Lower leg skin (tissue), 3 donors: ENCODE data around the gene LEPROT.

ENCODE experiments used
- POLR2A ChIP-seq, 2 donors: fragments of 450-650 bp; IDR thresholded peaks; one replicate each; pipeline ENCODE4 v1.6.1; 2016 to 2017; ENCODE audit warnings: antibody characterized with exemption in 2 of 2, mild to moderate bottlenecking in 1 of 2, moderate library complexity in 1 of 2
- TF ChIP-seq, protein P1 (sequence below), 3 donors: fragments of 450-650 bp; IDR thresholded peaks; one replicate each; pipeline ENCODE4 v1.5.1; 2016; ENCODE audit warnings: antibody characterized with exemption in 3 of 3, mild to moderate bottlenecking in 3 of 3, moderate library complexity in 2 of 3

DNA sequence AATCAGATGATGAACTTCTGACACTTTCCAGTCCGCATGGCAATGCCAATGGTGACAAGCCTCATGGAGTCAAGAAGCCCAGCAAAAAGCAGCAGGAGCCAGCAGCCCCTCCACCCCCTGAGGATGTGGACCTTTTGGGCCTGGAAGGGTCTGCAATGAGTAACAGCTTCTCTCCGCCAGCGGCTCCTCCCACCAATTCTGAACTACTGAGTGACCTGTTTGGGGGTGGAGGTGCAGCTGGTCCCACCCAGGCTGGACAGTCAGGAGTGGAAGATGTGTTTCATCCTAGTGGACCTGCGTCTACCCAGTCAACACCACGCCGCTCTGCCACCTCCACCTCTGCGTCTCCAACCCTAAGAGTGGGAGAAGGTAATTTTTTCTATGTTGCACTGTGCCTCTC is 28.0 kb upstream of the LEPROT start:
- TF ChIP-seq POLR2A (IDR thresholded peaks at IDR 0.05): no peak
- TF ChIP-seq, protein P1, sequence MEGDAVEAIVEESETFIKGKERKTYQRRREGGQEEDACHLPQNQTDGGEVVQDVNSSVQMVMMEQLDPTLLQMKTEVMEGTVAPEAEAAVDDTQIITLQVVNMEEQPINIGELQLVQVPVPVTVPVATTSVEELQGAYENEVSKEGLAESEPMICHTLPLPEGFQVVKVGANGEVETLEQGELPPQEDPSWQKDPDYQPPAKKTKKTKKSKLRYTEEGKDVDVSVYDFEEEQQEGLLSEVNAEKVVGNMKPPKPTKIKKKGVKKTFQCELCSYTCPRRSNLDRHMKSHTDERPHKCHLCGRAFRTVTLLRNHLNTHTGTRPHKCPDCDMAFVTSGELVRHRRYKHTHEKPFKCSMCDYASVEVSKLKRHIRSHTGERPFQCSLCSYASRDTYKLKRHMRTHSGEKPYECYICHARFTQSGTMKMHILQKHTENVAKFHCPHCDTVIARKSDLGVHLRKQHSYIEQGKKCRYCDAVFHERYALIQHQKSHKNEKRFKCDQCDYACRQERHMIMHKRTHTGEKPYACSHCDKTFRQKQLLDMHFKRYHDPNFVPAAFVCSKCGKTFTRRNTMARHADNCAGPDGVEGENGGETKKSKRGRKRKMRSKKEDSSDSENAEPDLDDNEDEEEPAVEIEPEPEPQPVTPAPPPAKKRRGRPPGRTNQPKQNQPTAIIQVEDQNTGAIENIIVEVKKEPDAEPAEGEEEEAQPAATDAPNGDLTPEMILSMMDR (IDR thresholded peaks at IDR 0.05): no peak
